Mammary epithelial cell (primary cell): ENCODE data around the gene COL13A1.

Experiments used
- CTCF ChIP-seq, 2 donors: IDR thresholded peaks in 1 of 2; conservative IDR thresholded peaks in 1 of 2; 2 replicates each; pipeline ENCODE4 v1.5.1; 2011 to 2012; ENCODE audit warnings: inconsistent platforms in 2 of 2, low read length in 2 of 2, mild to moderate bottlenecking in 2 of 2, control low read depth in 1 of 2, low read depth in 1 of 2; ENCODE audit not compliant: insufficient read depth in 1 of 2; ENCODE audit errors: extremely low read depth in 1 of 2
- EZH2 ChIP-seq: IDR thresholded peaks from 2 replicates; pipeline ENCODE4 v1.6.1; 2012; ENCODE audit warnings: low read length, inconsistent platforms, borderline replicate concordance

- TF ChIP-seq CTCF (conservative IDR thresholded peaks at IDR 0.05 in 1 of 2, IDR thresholded peaks at IDR 0.05 in 1 of 2; ENCODE audit: extremely low read depth in 1 of 2, insufficient read depth in 1 of 2, low read depth in 1 of 2, low read length in 2 of 2), result no peak
- TF ChIP-seq EZH2, result no peak
Measured at GRCh38 chr10:70007116-70007820, 205.6 kb downstream of the COL13A1 start.
